ENCODE results near the gene ELP4.

The ELP4 gene

GRCh38 chr11:31814176-31814868 lies 304.8 kb downstream of the ELP4 start:
- DNase-seq, result no peak

DNA sequence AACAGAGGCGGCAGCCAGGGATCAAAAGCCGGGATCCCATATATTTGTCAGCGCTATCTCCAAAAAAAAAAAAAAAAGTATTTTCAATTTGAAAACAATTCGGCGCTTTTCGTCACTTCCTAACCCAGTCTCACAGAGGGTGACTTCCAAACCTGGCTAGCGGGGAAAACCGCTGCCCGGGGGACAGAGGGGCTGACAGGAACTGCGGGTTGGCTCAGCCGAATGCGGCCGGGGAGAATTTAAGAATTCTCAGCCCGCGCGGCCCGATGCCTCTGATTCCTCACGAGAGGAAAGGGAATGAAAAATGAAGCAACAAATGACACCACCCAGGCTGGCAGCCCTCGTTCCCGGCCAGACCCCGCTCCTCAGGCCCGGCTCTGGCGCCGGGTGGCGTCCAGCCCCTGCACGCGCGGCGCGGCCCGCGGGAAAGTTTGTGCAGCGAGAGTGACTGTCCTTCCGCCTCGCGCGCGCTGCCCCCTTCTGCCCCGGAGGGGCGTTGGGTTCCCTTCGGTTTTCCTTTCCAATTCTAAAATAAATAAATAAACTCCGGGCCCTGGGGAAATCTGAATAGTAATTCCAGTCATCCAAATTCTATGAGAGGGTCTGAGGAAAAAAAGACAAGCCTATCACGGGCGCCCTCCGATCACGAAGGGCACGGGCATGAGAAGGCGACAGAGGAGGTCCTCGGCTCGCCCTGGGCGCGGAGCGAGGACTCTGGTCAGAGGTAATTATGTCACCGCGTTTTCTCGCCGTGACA lies 306.3 kb downstream of the ELP4 start:
- DNase-seq, result no peak

DNA sequence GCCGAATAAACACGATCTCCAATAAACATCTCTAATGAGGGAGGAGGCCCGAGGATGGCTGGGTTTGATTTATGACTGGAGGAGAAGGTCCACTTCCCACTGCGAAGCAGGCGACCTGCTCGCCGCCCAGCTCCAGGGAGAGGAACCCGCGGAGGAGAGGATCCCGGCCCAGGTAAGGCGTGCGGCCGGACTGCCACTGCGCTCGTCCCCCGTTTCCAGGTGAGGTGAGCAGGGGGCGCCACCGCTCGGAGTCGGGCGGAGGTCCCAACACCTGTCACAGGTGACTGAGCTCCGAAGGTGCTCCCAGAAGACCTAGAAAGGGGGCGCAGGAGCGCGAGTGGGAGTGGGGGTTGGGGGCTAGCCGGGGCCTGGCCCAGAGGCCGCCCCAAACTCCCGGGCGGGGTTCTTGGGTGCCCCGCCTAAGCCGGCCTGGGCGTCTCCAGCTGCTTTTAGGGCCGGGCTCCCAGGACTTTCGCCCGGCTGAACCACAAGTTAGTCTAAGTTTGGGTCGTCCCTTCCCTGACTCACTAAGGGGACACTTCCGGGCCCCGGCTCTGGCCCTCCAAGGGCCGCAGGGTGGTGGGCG lies 307.0 kb downstream of the ELP4 start:
- no peak for DNase-seq

DNA sequence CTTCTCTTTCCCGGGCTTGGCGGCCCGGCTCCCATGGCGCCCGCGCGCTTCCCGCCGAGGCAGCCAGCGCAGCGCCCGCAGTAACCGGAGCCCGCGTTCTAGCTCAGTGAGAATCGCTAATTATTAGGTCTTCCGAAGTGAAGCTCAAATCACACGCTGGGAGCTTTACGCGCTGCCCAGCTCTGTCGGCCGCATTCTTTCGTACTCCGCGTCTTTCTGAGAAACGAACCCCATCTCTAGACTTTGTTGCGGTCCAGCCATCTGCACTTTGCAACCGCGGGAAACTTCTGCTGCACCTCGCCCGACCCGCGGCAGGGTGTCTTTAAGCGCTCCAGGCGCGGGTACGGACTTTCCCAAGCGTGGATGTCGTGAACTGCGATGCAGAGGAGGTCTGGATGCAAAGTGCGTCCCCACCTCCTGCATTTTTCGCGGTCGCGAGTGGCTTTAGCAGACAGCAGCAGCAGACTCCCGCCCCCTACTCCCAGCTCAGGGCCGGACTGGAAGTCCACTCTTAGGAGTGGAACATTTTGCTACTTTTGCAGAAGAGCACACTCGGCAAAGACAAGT lies 307.6 kb downstream of the ELP4 start:
- no peak for DNase-seq

- no peak for DNase-seq
These were observed 308.3 kb downstream of the ELP4 start for GRCh38 chr11:31817621-31818424.

- DNase-seq, result no peak
These were observed 308.8 kb downstream of the ELP4 start for GRCh38 chr11:31818425-31818755.

GRCh38 chr11:31818874-31819331 lies 309.3 kb downstream of the ELP4 start:
- DNase-seq, result no peak

- DNase-seq, result no peak
These were observed 310.3 kb downstream of the ELP4 start for GRCh38 chr11:31819621-31820437.

GRCh38 chr11:31820438-31820818 lies 310.9 kb downstream of the ELP4 start:
- DNase-seq, result no peak

- DNase-seq, result no peak
These were observed 311.7 kb downstream of the ELP4 start for GRCh38 chr11:31821235-31821764.

GRCh38 chr11:31821766-31822165 lies 312.2 kb downstream of the ELP4 start:
- DNase-seq, result no peak

- DNase-seq, result no peak
These were observed 312.8 kb downstream of the ELP4 start for GRCh38 chr11:31822175-31822926.

GRCh38 chr11:31822927-31823643 lies 313.5 kb downstream of the ELP4 start:
- no peak for DNase-seq

GRCh38 chr11:31823644-31824331 lies 314.2 kb downstream of the ELP4 start:
- DNase-seq, result no peak

GRCh38 chr11:31824332-31824878 lies 314.8 kb downstream of the ELP4 start:
- no peak for DNase-seq

DNA sequence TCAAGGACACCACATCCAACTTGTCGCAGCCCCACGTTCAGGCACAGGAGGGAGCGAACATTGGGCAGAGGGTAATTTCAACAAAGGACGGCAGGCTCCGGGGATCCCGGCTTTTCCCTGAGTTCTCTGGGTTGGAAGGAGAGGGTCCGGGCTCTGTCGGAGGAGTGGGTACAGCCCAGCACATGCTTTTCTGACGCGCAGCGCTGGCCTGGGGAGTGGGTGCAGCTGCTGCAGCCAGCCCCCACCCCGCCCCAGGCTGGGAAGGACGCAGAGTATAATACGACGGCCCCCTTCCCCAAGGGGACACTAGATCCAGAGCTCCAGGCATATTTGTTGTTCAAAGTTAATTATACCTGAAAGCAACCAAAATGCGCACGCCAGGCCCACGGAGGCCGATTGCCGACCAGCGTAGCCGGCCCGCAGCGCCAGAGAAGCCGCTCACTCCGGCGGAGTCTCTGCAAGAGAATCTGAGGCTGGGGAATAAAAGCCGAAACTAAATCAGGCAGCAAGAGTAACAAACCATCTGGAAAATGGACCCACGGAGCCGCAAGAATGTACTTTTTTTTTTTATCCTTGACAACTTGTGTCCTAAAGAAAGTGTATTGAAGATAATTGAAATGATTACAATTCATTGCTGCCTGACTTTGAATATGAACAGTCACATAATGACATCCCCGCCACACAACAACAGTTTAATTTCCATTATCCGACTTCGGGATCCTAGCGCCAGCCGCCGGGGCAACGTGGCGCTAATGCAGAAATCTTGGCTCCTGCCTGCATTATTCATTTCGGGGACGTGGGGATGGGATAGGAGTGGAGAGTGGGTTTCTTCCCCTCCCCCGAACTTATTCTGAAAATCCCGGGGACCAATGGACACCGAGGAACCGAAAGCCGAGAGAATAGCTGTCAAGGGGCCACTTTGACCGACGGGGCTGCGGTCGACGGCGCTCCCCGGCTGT lies 315.6 kb downstream of the ELP4 start:
- DNase-seq, result no peak

- no peak for DNase-seq
These were observed 316.4 kb downstream of the ELP4 start for GRCh38 chr11:31825838-31826484.
